Keratinocyte (primary cell): ENCODE measurements around the gene DENND1A. TPM values are rescaled to one million over a fixed set of nuclear protein-coding genes. Genes with fewer than 3 reads are reported as not detected.

Source experiments
- DNase-seq: peaks from one replicate; pipeline ENCODE4 v3.0.0-alpha.2; 2011; ENCODE audit warnings: low read depth, missing footprints, low spot score
- FAIRE-seq: peaks from 2 replicates; lab custom pipeline; 2011; peaks lifted over from hg19 to GRCh38; lab: Jason Lieb, UNC
- H2AFZ ChIP-seq: 2 replicates; pipeline ENCODE4 v1.6.0; 2012; ENCODE audit warnings: low read length, control low read depth, inconsistent platforms; ENCODE audit not compliant: control insufficient read depth
- H3K27ac ChIP-seq: 2 replicates; pipeline ENCODE4 v1.5.1; 2011; ENCODE audit warnings: low read length; ENCODE audit not compliant: control insufficient read depth, insufficient read depth
- H3K27me3 ChIP-seq: 3 replicates; pipeline ENCODE4 v1.6.0; 2011; ENCODE audit warnings: low read length; ENCODE audit not compliant: control insufficient read depth, insufficient read depth; ENCODE audit errors: extremely low read depth
- H3K36me3 ChIP-seq, 2 experiments: 2 replicates in 1 of 2; 3 replicates in 1 of 2; pipeline ENCODE4 v1.5.1; 2011; ENCODE audit warnings: low read length in 2 of 2, mild to moderate bottlenecking in 1 of 2; ENCODE audit not compliant: control insufficient read depth in 2 of 2, insufficient read depth in 2 of 2; ENCODE audit errors: extremely low read depth in 1 of 2
- H3K4me1 ChIP-seq: 3 replicates; pipeline ENCODE4 v1.5.1; 2011; ENCODE audit warnings: low read length; ENCODE audit not compliant: control insufficient read depth, insufficient read depth; ENCODE audit errors: extremely low read depth
- H3K4me2 ChIP-seq: 3 replicates; pipeline ENCODE4 v1.6.0; 2011; ENCODE audit warnings: low read depth, low read length; ENCODE audit not compliant: control insufficient read depth, insufficient read depth; ENCODE audit errors: extremely low read depth
- H3K4me3 ChIP-seq, 3 experiments: fragments of 200-600 bp in 1 of 3; sonication (generic) in 1 of 3; 2 replicates in 2 of 3; 3 replicates in 1 of 3; pipeline ENCODE4 v1.5.1; 2011 to 2016; ENCODE audit warnings: low read length in 3 of 3, mild to moderate bottlenecking in 3 of 3, control low read depth in 2 of 3, inconsistent platforms in 1 of 3, low read depth in 1 of 3, mixed read lengths in 1 of 3, mixed run types in 1 of 3, moderate library complexity in 1 of 3; ENCODE audit not compliant: control insufficient read depth in 2 of 3, insufficient read depth in 2 of 3; ENCODE audit errors: extremely low read depth in 1 of 3
- H3K79me2 ChIP-seq: 2 replicates; pipeline ENCODE4 v1.6.0; 2012; ENCODE audit warnings: low read length; ENCODE audit not compliant: control insufficient read depth, insufficient read depth
- H3K9ac ChIP-seq: 3 replicates; pipeline ENCODE4 v1.6.0; 2011; ENCODE audit warnings: low read length; ENCODE audit not compliant: control insufficient read depth, insufficient read depth; ENCODE audit errors: extremely low read depth
- H3K9me1 ChIP-seq: 3 replicates; pipeline ENCODE4 v1.6.0; 2011; ENCODE audit warnings: low read length; ENCODE audit not compliant: control insufficient read depth, insufficient read depth; ENCODE audit errors: extremely low read depth
- H3K9me3 ChIP-seq: 2 replicates; pipeline ENCODE4 v1.5.1; 2012; ENCODE audit warnings: low read depth, low read length; ENCODE audit not compliant: control insufficient read depth
- H4K20me1 ChIP-seq: 3 replicates; pipeline ENCODE4 v1.6.0; 2011; ENCODE audit warnings: low read length; ENCODE audit not compliant: control insufficient read depth, insufficient read depth; ENCODE audit errors: extremely low read depth
- EZH2 ChIP-seq: IDR thresholded peaks from one replicate; pipeline ENCODE4 v1.6.1; 2012; ENCODE audit warnings: inconsistent platforms, mild to moderate bottlenecking, low read length, moderate library complexity
- dilution Hi-C: fragments of 300-500 bp; cut with MboI; formaldehyde crosslinking; loops from one replicate; pipeline ENCODE4 v1.7.0; 2020; ENCODE audit warnings: low sequenced_read_pairs; ENCODE audit not compliant: extremely low pct_ligation_motif_present
- polyA plus RNA-seq, 5 experiments: library from polyadenylated mRNA; depleted of rRNA in 3 of 5; stranded (reverse) in 3 of 5; stranded (forward) in 1 of 5; unstranded in 1 of 5; fragments of >200 nt; gene quantifications; 1 replicate in 1 of 5; 2 replicates in 3 of 5; 3 replicates in 1 of 5; pipeline versions ENCODE4 v1.2.1 to v1.2.3, GENCODE V29; 2011 to 2012; ENCODE audit warnings: missing spikeins in 2 of 5, low read depth in 1 of 5, low replicate concordance in 1 of 5
- TF ChIP-seq, protein P1 (sequence below), 3 experiments: IDR thresholded peaks in 1 of 3; conservative IDR thresholded peaks in 1 of 3; optimal IDR thresholded peaks in 1 of 3; 2 replicates in 2 of 3; 3 replicates in 1 of 3; pipeline versions ENCODE3 to v1.5.1; 2011; ENCODE audit warnings: low read length in 3 of 3, mild to moderate bottlenecking in 3 of 3, moderate library complexity in 2 of 3, control low read depth in 1 of 3, inconsistent platforms in 1 of 3; ENCODE audit not compliant: insufficient read depth in 2 of 3; ENCODE audit errors: extremely low read depth in 1 of 3

DENND1A gene
- polyA plus RNA-seq, 1 donor (not counting 4 experiments of a cell fraction or from before 2014, with no cell fraction given) = 13.0 TPM

- DNase-seq (no peak), FAIRE-seq (no peak)
- Histone ChIP-seq H3K36me3 (no peaks in the 10 kb centered on the region), H3K79me2 (no peaks in the 10 kb centered on the region), H2AFZ (no peak overlapping the region), H4K20me1 (no peaks in the 10 kb centered on the region), H3K9me3 (no peaks in the 10 kb centered on the region), H3K9me1 (no peaks in the 10 kb centered on the region), H3K4me1 (no peaks in the 10 kb centered on the region), H3K4me2 (no peak overlapping the region), H3K27ac (no peak overlapping the region), H3K9ac (no peak overlapping the region), H3K27me3 (no peaks in the 10 kb centered on the region), H3K4me3 (no peak overlapping the region)
- TF ChIP-seq, protein P1, sequence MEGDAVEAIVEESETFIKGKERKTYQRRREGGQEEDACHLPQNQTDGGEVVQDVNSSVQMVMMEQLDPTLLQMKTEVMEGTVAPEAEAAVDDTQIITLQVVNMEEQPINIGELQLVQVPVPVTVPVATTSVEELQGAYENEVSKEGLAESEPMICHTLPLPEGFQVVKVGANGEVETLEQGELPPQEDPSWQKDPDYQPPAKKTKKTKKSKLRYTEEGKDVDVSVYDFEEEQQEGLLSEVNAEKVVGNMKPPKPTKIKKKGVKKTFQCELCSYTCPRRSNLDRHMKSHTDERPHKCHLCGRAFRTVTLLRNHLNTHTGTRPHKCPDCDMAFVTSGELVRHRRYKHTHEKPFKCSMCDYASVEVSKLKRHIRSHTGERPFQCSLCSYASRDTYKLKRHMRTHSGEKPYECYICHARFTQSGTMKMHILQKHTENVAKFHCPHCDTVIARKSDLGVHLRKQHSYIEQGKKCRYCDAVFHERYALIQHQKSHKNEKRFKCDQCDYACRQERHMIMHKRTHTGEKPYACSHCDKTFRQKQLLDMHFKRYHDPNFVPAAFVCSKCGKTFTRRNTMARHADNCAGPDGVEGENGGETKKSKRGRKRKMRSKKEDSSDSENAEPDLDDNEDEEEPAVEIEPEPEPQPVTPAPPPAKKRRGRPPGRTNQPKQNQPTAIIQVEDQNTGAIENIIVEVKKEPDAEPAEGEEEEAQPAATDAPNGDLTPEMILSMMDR (optimal IDR thresholded peaks at IDR 0.05 in 1 of 3, IDR thresholded peaks at IDR 0.05 in 1 of 3, conservative IDR thresholded peaks at IDR 0.05 in 1 of 3; ENCODE audit: extremely low read depth in 1 of 3, insufficient read depth in 2 of 3, low read length in 3 of 3) = no peak
- TF ChIP-seq EZH2 = no peak
- dilution Hi-C loops = no loop called here
Observed at GRCh38 chr9:123687246-123687751, 242.6 kb downstream of the DENND1A start.

DNA sequence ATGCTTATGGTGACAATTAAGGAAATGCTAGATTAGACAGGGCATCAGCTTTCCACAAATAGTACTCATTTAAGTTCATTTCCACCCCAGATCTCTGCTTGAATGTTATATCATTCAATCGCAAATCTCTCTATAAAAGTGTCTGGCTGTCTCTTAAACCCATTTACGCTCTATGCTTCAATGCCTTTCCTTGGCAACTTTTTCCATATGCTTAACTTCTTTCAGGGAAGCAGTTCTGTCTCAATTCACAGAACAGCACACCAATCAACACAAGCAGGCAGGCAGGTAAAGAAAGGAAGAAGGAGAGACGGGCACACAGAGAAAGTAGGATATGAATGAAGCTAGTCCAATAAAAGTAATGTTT, 243.1 kb downstream of the DENND1A start:
- dilution Hi-C loops = no loop called here
- Histone ChIP-seq H3K4me1 (no peaks in the 10 kb centered on the region), H4K20me1 (no peaks in the 10 kb centered on the region), H2AFZ (no peak overlapping the region), H3K79me2 (no peaks in the 10 kb centered on the region), H3K9me3 (no peaks in the 10 kb centered on the region), H3K9me1 (no peaks in the 10 kb centered on the region), H3K27ac (no peak overlapping the region), H3K9ac (no peak overlapping the region), H3K4me3 (no peak overlapping the region), H3K27me3 (no peaks in the 10 kb centered on the region), H3K4me2 (no peak overlapping the region), H3K36me3 (no peaks in the 10 kb centered on the region)
- TF ChIP-seq, protein P1 (optimal IDR thresholded peaks at IDR 0.05 in 1 of 3, IDR thresholded peaks at IDR 0.05 in 1 of 3, conservative IDR thresholded peaks at IDR 0.05 in 1 of 3; ENCODE audit: extremely low read depth in 1 of 3, insufficient read depth in 2 of 3, low read length in 3 of 3) = no peak
- no peak for TF ChIP-seq EZH2
- FAIRE-seq (no peak), DNase-seq (no peak)
